ENCODE data around the gene ADGRA1.

ADGRA1 gene

DNA sequence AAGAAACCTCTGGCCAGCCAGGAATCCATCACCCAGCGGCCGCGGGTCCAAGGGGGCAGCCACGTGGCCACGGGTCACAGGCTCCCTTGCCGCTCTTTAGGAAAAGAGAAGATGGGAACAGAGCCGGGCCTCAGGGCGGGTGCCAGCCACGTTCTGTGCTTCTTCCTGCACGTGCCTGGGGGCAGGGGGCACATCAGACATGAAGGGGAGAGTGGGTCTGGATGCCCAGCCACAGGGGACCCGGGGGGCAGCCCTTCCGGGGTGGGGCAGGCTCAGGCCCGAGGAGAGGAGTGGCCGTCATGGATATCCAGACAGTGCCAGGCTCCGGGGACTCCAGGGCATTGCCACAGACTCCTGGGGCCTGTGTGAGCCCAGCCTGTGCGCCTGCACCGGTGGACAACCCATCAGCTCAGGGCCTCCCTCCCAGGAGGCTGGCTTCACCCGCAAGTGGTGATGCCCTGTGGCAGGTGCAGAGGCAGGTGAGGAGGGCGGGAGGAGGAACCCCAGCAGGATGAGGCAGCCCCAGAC lies 31.0 kb upstream of the ADGRA1 start:
- no peak for DNase-seq

DNA sequence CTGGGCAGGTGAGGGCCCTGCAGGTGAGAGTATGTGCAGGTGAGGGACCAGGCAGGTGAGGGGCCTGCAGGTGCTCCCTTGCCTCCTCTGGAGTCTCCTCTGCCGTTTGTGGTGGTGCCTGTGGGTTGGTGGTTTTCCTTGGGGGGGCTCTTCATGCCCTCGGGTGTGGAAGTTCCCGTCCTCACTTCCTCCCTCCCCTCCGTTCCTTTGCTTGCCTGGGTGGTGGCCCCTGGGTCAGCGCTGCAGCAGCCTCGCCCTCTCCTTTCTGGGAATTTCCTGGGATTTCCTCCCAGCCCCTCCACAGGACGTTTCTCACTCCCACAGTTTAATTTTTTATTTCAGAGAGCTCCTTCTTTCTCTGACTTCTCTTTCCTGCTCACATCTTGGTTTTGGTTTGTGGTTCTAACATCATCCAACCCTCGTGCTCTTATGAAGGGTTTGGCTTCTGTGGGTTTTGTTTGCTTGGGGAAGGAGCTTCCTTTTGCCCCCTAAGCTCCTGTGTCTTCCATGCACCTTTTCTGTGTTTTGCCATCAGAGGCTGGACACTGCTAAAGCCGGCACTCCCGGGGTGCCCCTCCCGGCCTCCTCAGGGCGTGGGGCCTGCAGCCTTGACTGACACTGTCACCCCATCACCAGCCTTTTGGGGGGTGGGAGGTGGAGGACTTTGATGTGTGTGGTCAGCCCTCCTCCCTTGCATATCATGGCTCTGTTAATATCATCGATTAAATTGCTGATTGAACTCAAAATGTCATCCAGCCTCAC lies 29.2 kb upstream of the ADGRA1 start:
- DNase-seq, result no peak

DNA sequence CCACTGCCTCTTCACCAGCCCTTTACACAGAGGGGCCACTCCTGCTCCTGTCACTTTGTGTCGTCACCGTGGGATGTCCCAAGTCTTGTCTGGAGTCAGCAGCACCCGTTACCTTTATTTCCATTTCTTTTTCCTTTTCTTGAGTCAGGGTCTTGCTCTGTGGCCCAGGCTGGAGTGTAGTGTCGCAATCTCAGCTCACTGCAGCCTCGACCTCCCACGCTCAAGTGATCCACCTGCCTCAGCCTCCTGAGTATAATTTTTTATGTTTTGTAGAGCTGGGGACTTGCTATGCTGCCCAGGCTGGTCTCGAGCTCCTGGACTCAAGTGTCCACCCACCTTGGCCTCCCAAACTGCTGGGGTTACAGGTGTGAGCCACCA lies 28.6 kb upstream of the ADGRA1 start:
- DNase-seq, result no peak

DNA sequence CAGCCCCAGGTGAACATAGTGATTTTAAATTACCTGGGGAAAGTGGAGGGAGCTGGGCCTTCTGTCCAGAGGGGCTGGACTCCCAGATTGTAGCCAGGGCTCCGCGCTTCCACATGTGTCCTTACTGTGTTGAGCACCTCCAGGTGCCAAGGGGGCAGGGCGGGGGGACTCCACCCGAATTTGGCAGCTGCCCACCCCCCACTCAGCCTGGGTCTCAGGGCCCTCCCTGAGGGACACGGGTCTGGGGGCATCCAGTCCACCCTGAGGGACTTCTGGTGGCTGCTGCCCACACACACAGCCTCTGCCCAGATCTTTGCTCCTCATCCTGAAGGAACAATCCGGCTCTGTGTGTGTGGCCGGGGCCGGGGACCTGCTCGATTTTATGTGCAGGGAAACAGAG lies 28.2 kb upstream of the ADGRA1 start:
- no peak for DNase-seq

DNA sequence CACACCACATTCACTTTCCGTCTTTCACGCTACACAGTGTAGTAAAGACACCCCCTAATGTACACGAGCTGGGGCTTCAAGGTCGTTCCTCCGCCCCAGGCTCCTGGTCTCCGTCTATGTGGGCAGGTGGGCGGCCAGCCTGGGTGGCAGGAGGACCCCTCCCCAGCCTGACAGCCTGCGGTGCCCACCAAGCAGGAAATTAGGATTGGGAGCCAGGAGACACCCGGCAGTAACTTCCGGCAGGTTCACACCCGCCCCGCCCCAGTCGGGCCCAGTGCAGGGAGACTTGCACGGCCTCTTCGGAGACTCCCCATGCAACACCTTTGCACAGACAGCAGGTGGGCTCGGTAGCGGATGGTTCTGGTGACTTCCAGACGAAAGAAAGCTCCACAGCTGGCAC lies 27.7 kb upstream of the ADGRA1 start:
- no peak for DNase-seq

DNA sequence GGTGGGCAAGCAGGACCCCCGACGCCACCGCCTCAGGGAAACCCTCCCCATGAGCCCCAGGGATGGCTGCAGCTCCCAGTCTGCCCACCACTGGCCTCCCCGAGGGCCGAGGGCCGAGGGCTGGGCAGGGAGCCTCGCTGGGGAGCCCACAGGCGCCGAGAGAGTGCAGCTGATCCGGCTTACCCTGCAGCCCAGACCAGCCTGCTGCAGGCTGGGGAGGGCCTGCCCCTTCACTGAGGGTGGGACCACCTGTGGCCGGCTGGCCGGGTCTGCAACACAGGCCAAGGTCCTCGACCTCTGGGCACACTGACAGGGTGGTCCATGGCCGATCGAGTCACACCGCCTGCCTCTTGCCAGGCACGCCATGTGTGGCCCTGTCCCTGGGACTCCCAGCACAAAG lies 27.3 kb upstream of the ADGRA1 start:
- DNase-seq, result no peak

DNA sequence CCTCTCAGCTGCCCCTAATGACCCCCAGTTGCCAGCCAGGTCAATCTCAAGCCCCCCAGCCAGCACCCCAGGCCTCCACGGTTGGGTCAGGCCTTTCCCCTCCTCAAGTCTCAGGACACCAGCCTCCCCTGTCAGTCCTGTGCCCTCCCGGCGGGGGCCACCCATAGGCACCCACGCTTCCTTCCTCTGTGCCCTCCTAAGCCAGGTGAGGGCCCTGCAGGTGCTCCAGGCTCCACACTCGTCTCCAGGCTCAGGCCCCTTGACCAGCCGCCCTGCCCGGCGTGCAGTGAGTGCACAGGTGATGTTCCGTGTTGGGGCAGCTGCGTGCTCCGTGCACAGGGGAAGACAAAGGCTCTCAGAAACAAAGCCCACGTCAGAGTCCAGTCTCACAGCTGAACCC lies 26.8 kb upstream of the ADGRA1 start:
- DNase-seq, result no peak

DNA sequence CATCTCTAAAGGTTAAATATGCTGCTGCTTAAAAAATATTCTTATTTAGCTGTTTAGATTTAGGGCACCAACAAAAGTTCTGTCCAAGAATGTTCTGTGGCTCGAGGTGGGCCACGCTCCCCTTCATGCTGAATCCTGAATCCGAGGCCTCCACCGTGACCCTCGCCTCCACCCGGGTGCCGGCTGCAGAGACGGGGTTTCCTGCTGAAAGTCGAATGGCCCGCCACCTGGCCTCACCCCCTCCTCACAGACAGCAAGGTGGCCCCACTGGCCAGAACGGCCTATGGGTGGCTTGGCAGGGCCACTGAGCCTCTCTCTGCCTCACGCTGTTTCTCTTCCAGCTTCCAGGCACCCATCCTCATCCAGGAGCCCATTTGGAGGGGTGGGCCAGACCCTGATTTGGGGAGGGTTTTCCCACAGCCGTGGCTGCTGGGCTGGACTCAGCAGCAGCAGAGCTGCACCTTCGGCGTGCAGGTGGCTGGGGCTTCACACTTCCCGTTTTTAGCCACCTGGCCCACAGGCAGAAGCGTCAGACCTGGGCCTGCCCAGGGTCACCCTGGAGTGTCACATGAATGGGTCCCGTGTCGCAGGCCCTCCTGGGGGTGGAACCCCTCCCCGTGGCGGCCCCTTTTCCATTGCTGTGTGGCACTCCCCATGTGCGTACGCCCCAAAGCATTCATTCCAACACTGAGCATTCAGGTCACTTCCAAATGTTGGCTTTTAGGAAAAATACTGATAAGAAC lies 26.3 kb upstream of the ADGRA1 start:
- DNase-seq, result no peak

DNA sequence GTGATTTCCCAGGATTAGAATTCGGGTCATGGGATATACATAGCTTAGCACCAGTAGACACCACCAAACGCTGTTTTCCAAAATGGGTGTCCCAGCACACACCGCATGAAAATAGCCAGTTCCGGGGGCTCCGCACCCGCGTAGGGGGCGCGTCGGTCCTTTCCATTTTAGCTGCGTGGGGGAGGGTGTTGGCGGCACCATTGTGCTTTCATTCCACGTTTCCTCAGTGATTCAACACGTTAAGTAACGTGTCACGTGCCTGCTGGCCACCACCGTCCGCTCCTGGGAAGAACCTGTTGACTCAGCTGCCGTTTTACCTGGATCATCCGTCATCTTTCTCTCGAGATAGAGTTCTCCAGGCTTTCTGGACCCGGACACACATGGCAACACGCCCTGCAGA lies 25.6 kb upstream of the ADGRA1 start:
- no peak for DNase-seq

DNA sequence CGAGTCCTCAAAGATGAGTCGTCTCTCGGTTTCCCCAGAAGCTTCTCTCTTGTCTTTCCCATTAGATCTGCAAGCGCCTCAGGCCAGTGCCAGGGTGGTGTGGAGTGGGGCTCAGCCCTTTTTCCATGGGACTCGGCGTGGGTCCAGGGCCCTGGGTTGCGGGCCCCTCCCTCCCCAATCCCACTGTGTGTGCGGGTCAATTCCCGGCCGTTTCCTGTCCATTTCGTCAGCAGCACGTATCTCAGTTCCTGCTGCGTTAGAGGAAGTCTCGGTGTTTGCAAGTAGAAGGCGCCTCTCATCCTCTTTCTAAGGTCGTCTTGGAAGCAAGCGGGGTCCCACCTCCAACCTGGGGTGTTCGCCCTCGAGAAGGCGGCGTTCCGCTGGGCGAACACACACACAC lies 25.1 kb upstream of the ADGRA1 start:
- DNase-seq, result no peak

DNA sequence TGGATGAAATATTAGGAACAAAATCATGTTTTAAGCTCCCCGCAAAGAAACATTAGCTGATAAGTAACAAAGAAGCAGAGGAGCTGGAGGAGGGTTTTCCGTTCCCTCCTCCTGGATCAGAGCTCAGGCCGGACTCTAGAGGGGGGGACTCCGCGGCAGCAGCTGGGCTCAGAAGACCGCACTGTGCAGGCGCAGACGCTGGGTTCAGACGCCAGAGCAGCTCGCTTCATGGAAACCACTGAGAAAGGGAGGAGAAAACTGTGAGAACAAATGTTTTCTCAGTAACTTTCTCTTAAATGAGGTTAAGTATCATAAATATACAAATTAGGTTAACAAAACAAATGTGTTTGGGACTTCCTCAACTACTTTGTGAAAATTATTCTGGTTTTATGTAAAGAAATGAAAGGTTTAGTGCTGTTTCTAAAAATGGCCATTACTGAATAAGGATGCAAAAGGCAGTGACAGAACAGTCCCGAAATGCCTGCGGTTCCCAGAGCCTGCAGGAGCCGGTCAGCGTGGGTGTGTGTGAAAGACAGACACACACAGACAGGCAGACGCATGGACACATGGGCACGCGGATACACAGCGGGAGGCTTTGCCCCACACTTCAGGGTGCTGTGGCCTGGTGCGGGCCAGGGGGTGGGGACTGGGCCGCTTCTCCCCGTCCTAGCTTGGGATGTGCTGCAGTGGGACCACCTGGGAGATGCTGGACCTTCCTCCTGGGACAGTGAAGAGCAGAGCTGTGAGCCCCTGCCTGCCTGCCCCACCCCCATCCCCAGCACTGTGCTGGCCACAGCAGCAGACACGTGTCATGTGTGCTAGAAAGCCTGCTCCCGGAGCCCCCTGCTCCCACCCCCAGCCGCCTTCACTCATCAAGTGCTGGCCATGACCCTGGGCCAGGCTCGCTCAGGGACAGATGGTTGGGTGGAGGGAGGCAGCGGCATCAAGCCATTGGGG lies 20.3 kb upstream of the ADGRA1 start:
- DNase-seq, result no peak

DNA sequence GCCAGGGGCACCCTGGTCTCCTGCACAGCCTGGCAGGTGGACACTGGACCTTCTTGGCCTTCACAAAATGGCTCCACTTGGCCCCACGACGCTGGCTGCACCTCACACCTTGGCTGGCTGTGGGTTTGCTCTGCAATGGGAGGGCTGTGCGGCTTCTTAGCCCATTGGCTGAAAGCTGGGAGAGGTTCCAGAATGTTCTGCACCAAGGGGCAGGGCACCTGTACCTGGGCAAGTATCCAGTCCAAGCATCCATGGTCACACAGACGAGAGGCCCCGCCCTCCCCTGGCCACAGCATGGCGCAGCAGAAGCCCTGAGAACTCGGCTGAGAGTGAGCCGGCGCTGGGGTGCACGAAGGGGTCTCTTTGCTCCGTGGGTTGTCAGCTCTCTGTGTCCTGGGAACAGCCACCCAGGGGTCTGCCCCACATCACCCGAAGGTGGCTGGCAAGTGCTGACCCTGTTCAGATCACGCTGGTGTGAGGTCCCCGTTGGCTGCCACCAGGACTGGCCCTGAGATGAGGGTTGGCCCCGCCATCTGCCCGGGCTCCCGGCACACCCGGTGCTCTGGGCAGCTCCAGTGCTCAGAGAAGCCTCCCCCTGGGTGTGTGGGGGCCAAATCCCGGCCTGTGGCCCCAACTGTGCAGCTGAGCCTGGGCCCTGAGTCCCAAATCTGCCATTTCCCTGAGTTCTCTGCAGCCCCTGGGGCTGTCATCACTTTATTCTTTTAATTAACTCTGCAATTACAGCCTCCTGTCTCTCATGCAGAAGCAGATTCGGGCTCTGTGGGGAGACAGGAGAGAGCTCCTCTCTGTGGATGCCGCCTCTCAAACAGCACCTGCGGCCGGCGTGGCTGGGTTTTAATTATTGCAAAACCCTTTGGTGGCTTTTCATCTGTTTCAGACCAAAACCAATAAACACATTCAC lies 19.4 kb upstream of the ADGRA1 start:
- DNase-seq, result no peak

DNA sequence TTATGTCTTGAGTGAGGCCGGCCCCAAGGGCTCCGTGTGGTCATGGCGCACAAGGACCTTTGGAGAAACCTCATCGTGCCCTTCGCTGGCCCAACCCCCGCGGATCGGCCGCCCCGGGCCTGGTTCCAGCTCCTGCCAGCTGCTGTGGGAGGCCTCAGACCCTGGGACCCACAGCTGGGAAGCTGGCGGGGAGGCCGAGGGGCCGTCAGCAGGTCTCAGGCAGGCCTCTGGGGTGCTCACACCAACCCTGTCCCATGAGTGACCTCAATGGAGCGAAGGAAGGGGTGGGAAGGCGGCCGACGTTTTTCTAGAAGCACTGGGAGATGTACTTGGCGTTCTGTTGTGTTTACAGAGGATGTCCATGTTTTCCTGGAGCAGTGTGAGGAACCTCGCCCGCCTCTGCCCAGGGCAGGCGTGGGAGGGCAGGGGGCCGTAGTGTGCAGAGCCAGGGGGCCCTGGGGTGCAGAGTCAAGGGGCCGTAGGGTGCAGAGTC lies 18.6 kb upstream of the ADGRA1 start:
- no peak for DNase-seq

DNA sequence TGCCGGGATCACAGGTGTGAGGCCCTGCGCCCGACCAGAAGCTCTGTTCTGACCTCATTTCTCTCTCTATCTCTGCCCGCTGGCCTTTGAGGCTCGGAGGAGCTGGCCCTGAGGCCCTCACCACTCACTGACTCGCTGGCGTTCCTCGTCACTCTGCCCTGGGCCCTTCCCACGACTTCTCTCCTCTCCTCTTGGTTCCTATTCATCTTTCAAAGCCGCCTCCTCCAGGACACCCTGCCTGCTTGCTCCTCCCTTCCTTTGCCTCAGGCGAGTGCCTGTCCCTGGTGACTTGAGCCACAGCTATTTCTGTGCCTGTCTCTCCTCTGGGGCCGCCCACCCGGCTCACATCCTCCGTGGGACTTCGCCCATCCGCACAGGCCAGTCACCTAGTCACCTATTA lies 17.3 kb upstream of the ADGRA1 start:
- no peak for DNase-seq

DNA sequence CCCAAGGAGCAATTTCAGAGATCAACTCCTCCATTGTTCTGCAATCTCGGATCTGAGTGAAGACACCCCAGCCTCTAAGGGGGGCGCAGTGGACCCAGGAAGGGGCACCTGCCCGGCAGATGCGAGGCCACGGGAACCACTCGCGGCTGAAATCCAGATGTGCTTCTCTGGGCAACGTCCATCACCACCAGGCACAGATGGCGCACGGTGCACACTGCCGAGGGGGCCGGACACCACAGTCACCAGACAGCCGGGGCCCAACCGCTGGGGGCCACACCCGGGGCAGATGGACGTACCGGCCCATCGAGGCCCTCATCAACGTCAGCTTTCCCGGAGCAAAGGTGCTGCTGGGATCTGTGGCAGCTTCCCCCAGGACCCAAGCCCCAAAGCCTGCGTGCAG lies 16.9 kb upstream of the ADGRA1 start:
- DNase-seq, result no peak

DNA sequence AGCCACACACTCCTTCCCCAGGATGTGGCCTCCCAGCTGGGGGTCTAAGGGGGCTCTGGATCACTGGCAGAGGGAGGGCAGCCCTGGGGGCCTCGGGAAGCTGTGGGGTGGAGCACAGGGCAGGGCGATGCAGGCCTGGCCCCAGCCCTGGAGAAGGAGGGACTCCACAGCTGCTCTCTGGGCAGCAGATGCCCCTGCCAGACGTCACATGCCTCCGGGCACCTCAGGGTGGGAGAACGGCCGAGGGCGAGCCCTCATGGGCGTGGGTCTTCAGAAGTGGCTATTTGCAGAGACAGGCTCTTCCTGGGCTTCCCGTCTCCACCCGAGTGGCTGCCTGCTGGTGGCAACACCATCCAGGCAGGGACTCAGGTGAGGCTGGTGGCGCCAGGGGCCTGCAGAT lies 16.0 kb upstream of the ADGRA1 start:
- no peak for DNase-seq

DNA sequence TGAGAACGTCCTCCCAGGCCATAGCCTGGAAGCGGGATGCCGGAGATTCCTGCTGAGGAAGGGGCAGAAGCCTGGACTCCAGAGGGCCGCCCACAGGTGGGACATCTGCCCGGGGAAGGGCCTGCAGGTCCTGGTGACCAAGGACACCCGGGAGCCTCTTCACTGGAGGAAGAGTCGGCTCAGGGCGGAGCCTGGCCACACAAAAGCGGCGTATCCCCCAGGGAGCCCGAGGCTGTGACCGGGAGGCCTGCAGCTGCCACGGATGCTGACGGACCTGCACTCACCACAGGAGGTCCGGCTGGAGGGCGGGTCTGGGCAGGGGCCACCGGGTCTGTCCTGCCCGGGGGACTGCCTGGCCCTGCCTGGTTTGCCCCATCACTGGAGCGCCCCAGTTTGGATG lies 15.5 kb upstream of the ADGRA1 start:
- DNase-seq, result no peak

DNA sequence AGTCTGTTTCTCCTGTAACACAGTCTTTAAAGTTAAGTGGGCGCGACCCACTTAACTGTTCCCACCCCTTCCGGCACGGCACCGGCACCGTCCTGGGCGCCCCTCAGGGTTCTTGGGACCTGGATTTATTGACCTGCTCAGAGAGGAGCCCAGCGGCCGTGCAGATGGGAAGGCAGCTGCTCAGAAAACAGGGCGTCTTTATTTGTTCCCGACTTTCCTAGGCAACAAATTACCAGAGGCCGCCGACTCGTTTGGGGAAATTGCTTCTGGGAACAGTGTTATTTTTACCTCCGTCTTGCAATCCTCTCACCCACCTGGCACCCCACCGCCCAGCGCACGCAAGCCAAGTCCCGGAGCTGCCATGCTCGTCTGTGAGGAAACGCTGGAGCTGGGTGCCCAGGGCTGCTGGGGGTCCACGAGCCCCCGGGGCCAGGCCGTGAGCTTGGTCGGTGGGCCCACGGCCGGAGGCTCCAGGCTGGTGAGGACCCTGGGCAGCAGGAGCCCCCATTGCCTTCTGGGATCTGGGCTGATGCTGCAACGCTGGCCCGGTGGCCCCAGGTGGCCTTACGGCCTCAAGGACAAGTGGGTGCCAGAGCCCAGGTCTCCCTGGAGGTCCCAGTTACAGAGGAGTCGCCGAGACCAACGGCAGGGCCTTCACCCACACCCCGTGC lies 14.9 kb upstream of the ADGRA1 start:
- no peak for DNase-seq

DNA sequence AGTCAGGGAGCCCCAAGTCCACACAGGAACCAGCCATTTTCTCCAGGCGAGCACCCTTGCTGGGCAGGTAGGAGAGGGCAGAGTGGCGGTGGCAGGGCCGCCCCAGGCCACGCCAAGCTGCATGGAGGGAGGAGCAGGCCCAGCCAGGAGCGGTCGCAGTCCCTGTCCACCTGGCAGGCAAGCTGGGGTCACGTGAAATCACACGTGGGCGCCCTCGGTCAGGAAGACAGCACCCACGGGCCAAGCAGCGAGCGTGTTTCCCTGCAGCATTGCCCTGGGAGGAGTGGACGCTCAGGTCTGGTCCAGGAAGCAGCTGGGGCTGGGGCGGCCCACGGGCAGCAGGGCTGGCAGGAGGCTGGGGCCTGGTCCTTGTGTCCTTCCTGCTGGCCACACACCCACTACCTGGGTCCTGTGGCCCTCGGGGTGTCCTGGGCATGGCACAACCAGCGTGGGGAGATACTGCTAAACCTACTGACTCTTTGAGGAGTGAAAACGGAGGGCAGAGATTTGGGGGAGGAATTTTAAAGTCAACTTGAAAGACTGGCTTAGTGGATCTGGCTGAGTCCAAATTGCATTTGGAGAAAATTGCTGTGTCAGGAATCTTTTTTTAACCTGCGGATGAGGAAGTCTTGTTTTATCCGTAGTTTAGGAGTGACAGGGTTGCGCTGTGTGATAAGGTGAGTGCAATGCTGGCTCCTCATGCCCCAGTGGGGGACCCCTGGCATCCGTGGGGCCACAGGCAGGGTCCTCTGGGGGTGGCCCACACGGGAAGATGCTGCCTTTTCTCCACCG lies 12.2 kb upstream of the ADGRA1 start:
- DNase-seq, result no peak

DNA sequence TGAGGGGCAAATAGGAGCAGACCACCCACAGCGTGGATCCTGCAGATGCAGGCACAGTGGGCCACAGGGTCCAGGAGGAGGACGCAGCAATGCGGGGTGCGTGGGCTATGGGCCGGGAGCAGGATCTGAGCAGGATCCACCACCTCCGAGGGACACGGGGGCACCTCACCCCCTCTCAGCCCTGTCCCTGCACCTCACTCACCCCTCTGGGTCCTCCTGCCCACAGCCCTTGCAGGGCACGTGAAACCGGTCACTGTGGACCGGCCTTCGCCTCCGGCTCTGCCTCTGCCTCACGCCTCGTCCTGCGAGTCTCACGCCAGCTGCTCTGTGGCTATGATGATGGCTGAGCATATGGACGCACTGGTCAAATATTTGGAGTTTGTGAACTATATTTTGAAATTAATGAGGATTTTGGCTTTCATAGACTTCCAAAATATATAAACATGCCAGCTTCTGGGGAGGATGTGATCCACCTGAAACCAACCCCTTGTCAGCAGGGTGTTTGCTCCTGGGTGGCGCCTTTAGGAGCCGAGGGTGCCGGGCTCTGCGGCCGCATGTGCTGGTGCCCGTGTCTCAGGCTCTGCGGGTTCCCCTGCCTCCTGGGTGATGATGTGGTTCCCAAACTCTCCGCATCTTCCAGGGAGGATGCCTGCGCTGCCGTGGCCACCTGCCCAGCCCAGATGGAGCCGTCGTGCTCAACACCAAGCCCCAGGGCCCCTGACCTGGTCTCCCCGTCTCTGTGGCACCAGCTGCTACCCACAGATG lies 11.3 kb upstream of the ADGRA1 start:
- DNase-seq, result no peak

Measured in NCI-H1694 treated with DMSO at 0.1 percent for 48 hours (cell line).